Endothelial cell of umbilical vein (primary cell): ENCODE data around the gene ELMO1.

Experiments
- CTCF ChIP-seq, 2 donors: IDR thresholded peaks; 1 replicate in 1 of 2; 2 replicates in 1 of 2; pipeline ENCODE4 v1.5.1; 2011; ENCODE audit warnings: low read length in 2 of 2, mild to moderate bottlenecking in 2 of 2, moderate library complexity in 2 of 2, control low read depth in 1 of 2, inconsistent platforms in 1 of 2, low read depth in 1 of 2; ENCODE audit not compliant: insufficient read depth in 1 of 2; ENCODE audit errors: extremely low read depth in 1 of 2
- EZH2 ChIP-seq: IDR thresholded peaks from 2 replicates; pipeline ENCODE4 v1.6.1; 2012; ENCODE audit warnings: borderline replicate concordance, low read depth, mild to moderate bottlenecking, moderate library complexity, low read length, inconsistent platforms; ENCODE audit not compliant: severe bottlenecking
- JUN ChIP-seq: IDR thresholded peaks from 2 replicates; pipeline ENCODE4 v1.6.1; 2011; ENCODE audit warnings: borderline replicate concordance, low read depth; ENCODE audit not compliant: insufficient read length, insufficient read depth
- MAX ChIP-seq: IDR thresholded peaks from 2 replicates; pipeline ENCODE4 v1.6.1; 2011; ENCODE audit not compliant: insufficient read depth, insufficient read length
- MYC ChIP-seq: IDR thresholded peaks from one replicate; pipeline ENCODE4 v1.6.1; 2011; ENCODE audit warnings: mild to moderate bottlenecking, low read depth, low read length
- POLR2A ChIP-seq: IDR thresholded peaks from 2 replicates; pipeline ENCODE4 v1.6.1; 2012; ENCODE audit warnings: low read depth, mild to moderate bottlenecking, control low read depth, low read length
- POLR2AphosphoS5 ChIP-seq: IDR thresholded peaks from 2 replicates; pipeline ENCODE4 v1.6.1; 2012; ENCODE audit warnings: low read depth, mild to moderate bottlenecking, control low read depth, low read length, moderate library complexity; ENCODE audit not compliant: insufficient read depth

DNA sequence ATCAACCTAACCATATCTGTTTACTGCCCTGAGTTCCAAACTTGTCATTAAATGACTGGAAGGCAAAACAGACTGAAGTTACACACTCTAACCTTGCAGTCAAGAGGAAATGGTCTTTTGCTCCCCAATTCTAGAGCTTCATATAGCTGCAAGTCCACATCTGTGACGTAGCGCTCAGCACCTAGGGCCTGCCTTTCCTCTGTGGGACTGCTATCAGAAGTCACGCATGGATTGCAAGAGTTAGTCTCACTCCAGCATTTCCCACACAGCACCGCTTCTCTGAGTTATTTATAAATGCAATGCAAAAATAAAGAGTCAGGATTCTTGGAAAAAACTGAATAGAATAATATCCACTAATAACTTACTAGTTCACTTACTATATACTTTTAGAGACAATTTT is 96.9 kb downstream of the ELMO1 start:
- TF ChIP-seq POLR2A (no peak), MAX (no peak), CTCF (IDR thresholded peaks at IDR 0.05; ENCODE audit: extremely low read depth in 1 of 2, insufficient read depth in 1 of 2, low read depth in 1 of 2, low read length in 2 of 2) (no peak), POLR2AphosphoS5 (no peak), EZH2 (no peak), JUN (no peak), MYC (no peak)
